PFSK-1 (cell line): Measurements from ENCODE around the gene NRP1.

Experiments
- FOXP2 ChIP-seq: optimal IDR thresholded peaks from 2 replicates; pipeline ENCODE3; 2011; ENCODE audit warnings: borderline replicate concordance, control low read depth, inconsistent platforms; ENCODE audit not compliant: insufficient read depth; ENCODE audit errors: extremely low read length, extremely low read depth
- POLR2AphosphoS5 ChIP-seq: IDR thresholded peaks from 2 replicates; pipeline ENCODE4 v1.6.1; 2012; ENCODE audit warnings: low read depth, mild to moderate bottlenecking, control low read depth, low read length, moderate library complexity
- SIN3A ChIP-seq: IDR thresholded peaks from 2 replicates; pipeline ENCODE4 v1.6.1; 2012; ENCODE audit warnings: mild to moderate bottlenecking, low read length, moderate library complexity, borderline replicate concordance; ENCODE audit not compliant: insufficient read depth
- TAF1 ChIP-seq: IDR thresholded peaks from 2 replicates; pipeline ENCODE4 v1.6.1; 2012; ENCODE audit warnings: low read length, control low read depth, borderline replicate concordance; ENCODE audit not compliant: insufficient read depth
- TF ChIP-seq, protein P1 (sequence below), 2 experiments: IDR thresholded peaks; 2 replicates each; pipeline versions ENCODE4 v1.6.1 to v1.8.0; 2011 to 2012; ENCODE audit warnings: low read depth in 2 of 2, low read length in 2 of 2, control low read depth in 1 of 2, inconsistent platforms in 1 of 2, mild to moderate bottlenecking in 1 of 2, moderate library complexity in 1 of 2; ENCODE audit not compliant: insufficient read depth in 1 of 2

The NRP1 gene

DNA sequence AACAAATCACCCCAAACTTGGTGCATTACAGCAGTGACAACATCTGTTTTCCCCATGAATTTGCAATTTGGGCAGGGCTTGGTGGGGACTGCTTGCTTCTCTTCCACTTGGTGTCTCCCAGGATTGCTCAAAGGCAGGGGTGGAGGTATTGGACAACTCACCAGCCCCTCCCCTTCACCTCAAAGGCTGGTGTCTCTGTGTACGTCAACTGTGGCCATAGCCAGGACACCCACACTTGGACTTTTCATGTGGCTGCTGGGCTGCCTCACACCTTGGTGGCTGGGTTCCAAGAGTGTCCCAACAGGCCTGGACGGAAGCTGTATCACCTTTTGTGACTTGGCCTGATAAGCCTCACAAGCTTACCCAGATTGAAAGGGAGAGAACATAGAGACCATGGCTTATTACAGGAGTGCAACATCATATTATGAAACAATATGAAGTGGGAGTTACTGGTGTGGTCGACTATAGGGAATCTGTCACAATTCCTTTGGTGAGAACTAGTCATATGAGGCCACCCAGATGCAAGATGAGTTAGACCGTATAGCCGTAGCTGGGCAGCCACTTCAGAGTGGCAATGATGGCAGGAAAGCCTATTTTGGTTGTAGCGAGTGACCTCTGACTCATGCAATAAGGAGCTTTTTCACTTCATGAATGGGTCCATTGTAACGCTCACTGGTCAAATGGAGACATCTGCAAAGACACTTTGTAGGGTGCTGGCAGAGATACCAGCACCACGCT, 188.8 kb downstream of the NRP1 start:
- TF ChIP-seq SIN3A (no peak), FOXP2 (no peak)
- TF ChIP-seq, protein P1, sequence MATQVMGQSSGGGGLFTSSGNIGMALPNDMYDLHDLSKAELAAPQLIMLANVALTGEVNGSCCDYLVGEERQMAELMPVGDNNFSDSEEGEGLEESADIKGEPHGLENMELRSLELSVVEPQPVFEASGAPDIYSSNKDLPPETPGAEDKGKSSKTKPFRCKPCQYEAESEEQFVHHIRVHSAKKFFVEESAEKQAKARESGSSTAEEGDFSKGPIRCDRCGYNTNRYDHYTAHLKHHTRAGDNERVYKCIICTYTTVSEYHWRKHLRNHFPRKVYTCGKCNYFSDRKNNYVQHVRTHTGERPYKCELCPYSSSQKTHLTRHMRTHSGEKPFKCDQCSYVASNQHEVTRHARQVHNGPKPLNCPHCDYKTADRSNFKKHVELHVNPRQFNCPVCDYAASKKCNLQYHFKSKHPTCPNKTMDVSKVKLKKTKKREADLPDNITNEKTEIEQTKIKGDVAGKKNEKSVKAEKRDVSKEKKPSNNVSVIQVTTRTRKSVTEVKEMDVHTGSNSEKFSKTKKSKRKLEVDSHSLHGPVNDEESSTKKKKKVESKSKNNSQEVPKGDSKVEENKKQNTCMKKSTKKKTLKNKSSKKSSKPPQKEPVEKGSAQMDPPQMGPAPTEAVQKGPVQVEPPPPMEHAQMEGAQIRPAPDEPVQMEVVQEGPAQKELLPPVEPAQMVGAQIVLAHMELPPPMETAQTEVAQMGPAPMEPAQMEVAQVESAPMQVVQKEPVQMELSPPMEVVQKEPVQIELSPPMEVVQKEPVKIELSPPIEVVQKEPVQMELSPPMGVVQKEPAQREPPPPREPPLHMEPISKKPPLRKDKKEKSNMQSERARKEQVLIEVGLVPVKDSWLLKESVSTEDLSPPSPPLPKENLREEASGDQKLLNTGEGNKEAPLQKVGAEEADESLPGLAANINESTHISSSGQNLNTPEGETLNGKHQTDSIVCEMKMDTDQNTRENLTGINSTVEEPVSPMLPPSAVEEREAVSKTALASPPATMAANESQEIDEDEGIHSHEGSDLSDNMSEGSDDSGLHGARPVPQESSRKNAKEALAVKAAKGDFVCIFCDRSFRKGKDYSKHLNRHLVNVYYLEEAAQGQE (IDR thresholded peaks at IDR 0.05; ENCODE audit: insufficient read depth in 1 of 2, low read depth in 2 of 2, low read length in 2 of 2), result no peak

DNA sequence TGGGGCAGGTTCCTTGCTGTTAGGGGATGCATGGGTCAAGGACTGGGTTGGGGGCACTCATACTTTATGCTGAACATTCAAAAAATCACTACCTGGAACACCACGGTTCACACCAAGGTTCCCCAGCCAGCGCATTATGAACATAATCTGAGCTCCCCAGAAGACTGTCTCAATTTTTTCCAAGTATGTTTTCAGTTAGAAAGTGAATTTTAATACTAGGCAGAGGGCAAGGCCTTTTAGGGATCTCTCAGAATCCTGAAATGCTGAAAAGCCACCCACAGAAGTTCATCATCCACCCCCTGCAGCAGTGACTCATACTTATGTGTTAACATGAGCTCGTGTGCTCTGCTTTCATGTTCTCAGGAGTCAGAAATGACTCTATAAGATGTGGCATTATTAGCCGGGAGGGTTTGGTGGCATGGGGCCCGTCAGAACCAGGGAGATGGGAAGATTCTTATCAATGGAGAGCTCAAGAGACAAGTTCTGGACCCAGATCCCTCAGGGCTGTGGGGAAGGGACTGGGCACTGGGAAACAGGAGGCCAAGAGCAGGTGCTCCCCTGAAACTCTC, 191.2 kb downstream of the NRP1 start:
- no peak for TF ChIP-seq TAF1
- no peak for TF ChIP-seq FOXP2
- no peak for TF ChIP-seq POLR2AphosphoS5
- TF ChIP-seq SIN3A, result no peak
- TF ChIP-seq, protein P1 (IDR thresholded peaks at IDR 0.05; ENCODE audit: insufficient read depth in 1 of 2, low read depth in 2 of 2, low read length in 2 of 2), result no peak

DNA sequence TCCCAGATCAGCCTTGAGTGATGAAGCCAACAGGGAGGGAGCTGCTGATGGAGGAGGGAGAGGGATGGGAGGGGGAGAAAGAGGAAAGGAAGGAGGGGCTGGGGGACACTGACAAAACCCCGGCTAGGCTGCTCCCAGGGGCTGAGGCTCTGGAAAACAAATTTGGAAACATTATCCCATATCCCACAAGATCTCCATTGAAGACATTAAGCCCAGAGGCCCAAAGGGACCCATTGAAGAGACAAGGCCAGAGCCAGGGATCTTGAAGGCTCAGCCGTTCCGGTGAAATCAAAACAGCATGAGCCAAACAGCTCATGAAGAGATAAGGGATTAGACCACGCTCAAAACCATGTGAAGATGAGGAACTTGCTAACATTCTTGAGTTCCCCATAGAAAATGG, 192.2 kb downstream of the NRP1 start:
- TF ChIP-seq, protein P1 (IDR thresholded peaks at IDR 0.05; ENCODE audit: insufficient read depth in 1 of 2, low read depth in 2 of 2, low read length in 2 of 2), result no peak
- TF ChIP-seq SIN3A, result no peak
- TF ChIP-seq TAF1, result no peak
- no peak for TF ChIP-seq POLR2AphosphoS5
- TF ChIP-seq FOXP2, result no peak

DNA sequence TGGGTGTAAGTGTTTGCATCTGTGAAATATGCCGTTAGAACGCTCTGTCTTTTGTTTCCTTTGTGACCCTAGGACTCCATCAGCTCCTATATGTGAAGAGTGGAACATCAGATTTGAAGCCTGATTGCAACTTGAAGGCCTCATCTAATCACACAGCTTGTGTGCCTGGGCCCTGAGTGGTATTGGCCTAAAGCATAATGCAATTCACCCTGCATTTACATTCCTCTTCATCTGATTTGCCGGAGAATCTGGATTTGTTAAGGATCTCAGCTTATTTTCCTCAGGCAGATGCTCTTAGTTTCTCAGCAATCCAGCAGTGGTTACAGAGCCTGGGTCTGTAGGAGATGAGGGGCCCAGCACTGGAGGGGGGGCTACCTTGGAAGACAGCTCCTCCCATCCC, 193.2 kb downstream of the NRP1 start:
- TF ChIP-seq SIN3A, result no peak
- TF ChIP-seq, protein P1 (IDR thresholded peaks at IDR 0.05; ENCODE audit: insufficient read depth in 1 of 2, low read depth in 2 of 2, low read length in 2 of 2), result no peak
- TF ChIP-seq POLR2AphosphoS5, result no peak
- no peak for TF ChIP-seq FOXP2
- no peak for TF ChIP-seq TAF1

DNA sequence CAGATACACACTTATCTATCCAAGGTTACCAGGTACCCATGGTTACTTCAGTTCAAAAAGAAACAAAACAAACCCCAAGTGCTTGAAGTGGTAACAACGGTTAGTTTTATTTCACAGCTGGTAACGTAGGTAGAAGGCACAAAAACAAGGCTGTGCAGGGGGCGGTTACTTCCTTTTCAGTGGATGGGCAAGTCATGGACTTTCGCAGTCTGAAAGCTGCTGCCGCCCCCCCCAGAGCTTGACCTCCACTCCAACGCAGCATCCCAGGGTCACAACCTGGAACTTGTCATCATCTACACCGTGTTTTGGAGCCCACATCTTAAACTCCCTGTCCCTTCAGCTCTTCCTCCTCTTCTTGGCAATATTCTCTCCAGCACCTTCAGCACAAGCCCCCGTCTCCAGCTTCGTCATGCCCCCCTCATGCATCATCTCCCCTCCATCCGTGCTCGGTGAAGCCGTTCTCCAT, 195.3 kb downstream of the NRP1 start:
- no peak for TF ChIP-seq POLR2AphosphoS5
- TF ChIP-seq, protein P1 (IDR thresholded peaks at IDR 0.05; ENCODE audit: insufficient read depth in 1 of 2, low read depth in 2 of 2, low read length in 2 of 2), result no peak
- TF ChIP-seq SIN3A, result no peak
